BLaER1 treated with 17β-estradiol and CSF1 and Interleukin-3, amounts not matched to agents 10 nM and 100 nM (cell line): Measurements from ENCODE around the gene TSG101.

Source experiments
- H3K27ac ChIP-seq, 11 experiments: shearing (Covaris generic); formaldehyde crosslinking; 2 replicates each; pipeline ENCODE4 v1.8.1; 2022
- H3K27me3 ChIP-seq, 11 experiments: shearing (Covaris generic); formaldehyde crosslinking; 2 replicates each; pipeline ENCODE4 v1.8.1; 2022
- H3K36me3 ChIP-seq, 11 experiments: shearing (Covaris generic); formaldehyde crosslinking; 2 replicates each; pipeline ENCODE4 v1.8.1; 2022
- H3K4me1 ChIP-seq, 10 experiments: shearing (Covaris generic); formaldehyde crosslinking; 2 replicates each; pipeline ENCODE4 v1.8.1; 2022
- H3K4me2 ChIP-seq, 11 experiments: shearing (Covaris generic); formaldehyde crosslinking; 2 replicates each; pipeline ENCODE4 v1.8.1; 2022
- H3K4me3 ChIP-seq, 10 experiments: shearing (Covaris generic); formaldehyde crosslinking; 2 replicates each; pipeline ENCODE4 v1.8.1; 2022
- H3K9ac ChIP-seq, 11 experiments: shearing (Covaris generic); formaldehyde crosslinking; 2 replicates each; pipeline ENCODE4 v1.8.1; 2022
- H3K9me3 ChIP-seq, 11 experiments: shearing (Covaris generic); formaldehyde crosslinking; replicated peaks in 1 of 11; 2 replicates each; pipeline ENCODE4 v1.8.1; 2022
- H4K20me1 ChIP-seq, 11 experiments: shearing (Covaris generic); formaldehyde crosslinking; 2 replicates each; pipeline ENCODE4 v1.8.1; 2022
- Cebpa-rat ChIP-seq, 11 experiments: shearing (Covaris generic); IDR thresholded peaks; 2 replicates each; pipeline ENCODE4 v1.8.1; 2022

Gene TSG101

GRCh38 chr11:18502352-18502751, 24.4 kb downstream of the TSG101 start:
- Histone ChIP-seq H3K4me3 (no peak overlapping the region), H3K9me3 (peaks cover 0 to 10% (median 0%) of the 10 kb centered on the region in 11 experiments; a peak in 3 of 22 replicates), H3K27ac (no peak overlapping the region), H3K36me3 (peaks cover 83 to 97% (median 94%) of the 10 kb centered on the region in 11 experiments), H4K20me1 (peaks cover 0 to 3% (median 0%) of the 10 kb centered on the region in 11 experiments; a peak in 2 of 22 replicates), H3K27me3 (no peaks in the 10 kb centered on the region), H3K9ac (no peak overlapping the region), H3K4me1 (no peaks in the 10 kb centered on the region), H3K4me2 (no peak overlapping the region)
- TF ChIP-seq Cebpa-rat (IDR thresholded peaks at IDR 0.05) = no peak

GRCh38 chr11:18501629-18502028, 25.1 kb downstream of the TSG101 start:
- peaks cover 80 to 96% (median 92%) of the 10 kb centered on the region in 11 experiments for H3K36me3 ChIP-seq
- no peak overlapping the region for H3K27ac ChIP-seq
- no peaks in the 10 kb centered on the region for H3K4me1 ChIP-seq
- no peak overlapping the region for H3K4me3 ChIP-seq
- no peak for TF ChIP-seq Cebpa-rat (IDR thresholded peaks at IDR 0.05)
- H3K4me2 ChIP-seq = no peak overlapping the region
- no peaks in the 10 kb centered on the region for H3K27me3 ChIP-seq
- H3K9ac ChIP-seq = no peak overlapping the region
- no peaks in the 10 kb centered on the region; a peak in 2 of 22 replicates for H4K20me1 ChIP-seq
- H3K9me3 ChIP-seq = peaks cover 0 to 10% (median 0%) of the 10 kb centered on the region in 11 experiments; a peak in 3 of 22 replicates

GRCh38 chr11:18498039-18498438, 28.7 kb downstream of the TSG101 start:
- H3K27me3 ChIP-seq = no peaks in the 10 kb centered on the region
- peaks cover 72 to 95% (median 86%) of the 10 kb centered on the region in 11 experiments for H3K36me3 ChIP-seq
- no peak overlapping the region for H3K4me2 ChIP-seq
- H3K4me1 ChIP-seq = no peaks in the 10 kb centered on the region
- no peak for TF ChIP-seq Cebpa-rat (IDR thresholded peaks at IDR 0.05)
- H3K4me3 ChIP-seq = no peak overlapping the region
- no peak overlapping the region for H3K27ac ChIP-seq
- H3K9me3 ChIP-seq = peaks cover 0 to 10% (median 0%) of the 10 kb centered on the region in 11 experiments; a peak in 3 of 22 replicates
- no peak overlapping the region for H3K9ac ChIP-seq
- H4K20me1 ChIP-seq = peaks cover 0 to 10% (median 0%) of the 10 kb centered on the region in 11 experiments; a peak in 5 of 22 replicates

GRCh38 chr11:18495703-18496102, 31.0 kb downstream of the TSG101 start:
- Histone ChIP-seq H3K36me3 (peaks cover 55 to 95% (median 84%) of the 10 kb centered on the region in 11 experiments), H3K4me3 (no peak overlapping the region), H3K4me1 (peaks cover 0 to 8% (median 7%) of the 10 kb centered on the region in 10 experiments; a peak in 13 of 20 replicates), H3K9ac (no peak overlapping the region), H3K27ac (no peak overlapping the region), H4K20me1 (peaks cover 0 to 12% (median 0%) of the 10 kb centered on the region in 11 experiments; a peak in 6 of 22 replicates), H3K27me3 (no peaks in the 10 kb centered on the region), H3K9me3 (no peaks in the 10 kb centered on the region), H3K4me2 (no peak overlapping the region)
- no peak for TF ChIP-seq Cebpa-rat (IDR thresholded peaks at IDR 0.05)

GRCh38 chr11:18495271-18495670, 31.5 kb downstream of the TSG101 start:
- Histone ChIP-seq H3K9ac (no peak overlapping the region), H3K4me1 (peaks cover 0 to 12% (median 11%) of the 10 kb centered on the region in 10 experiments; a peak in 13 of 20 replicates), H3K4me2 (no peak overlapping the region), H4K20me1 (peaks cover 0 to 15% (median 0%) of the 10 kb centered on the region in 11 experiments; a peak in 6 of 22 replicates), H3K4me3 (no peak overlapping the region), H3K9me3 (no peaks in the 10 kb centered on the region), H3K27ac (no peak overlapping the region), H3K36me3 (peaks cover 53 to 95% (median 84%) of the 10 kb centered on the region in 11 experiments), H3K27me3 (no peaks in the 10 kb centered on the region)
- TF ChIP-seq Cebpa-rat (IDR thresholded peaks at IDR 0.05) = no peak

GRCh38 chr11:18493310-18493709, 33.4 kb downstream of the TSG101 start:
- Histone ChIP-seq H3K9ac (no peak overlapping the region), H3K36me3 (peaks cover 52 to 97% (median 86%) of the 10 kb centered on the region in 11 experiments), H3K4me3 (no peak overlapping the region), H3K9me3 (no peaks in the 10 kb centered on the region), H3K4me2 (no peak overlapping the region), H3K4me1 (peaks cover 0 to 15% (median 13%) of the 10 kb centered on the region in 10 experiments; a peak in 13 of 20 replicates), H3K27ac (no peak overlapping the region), H3K27me3 (no peaks in the 10 kb centered on the region), H4K20me1 (peaks cover 0 to 16% (median 0%) of the 10 kb centered on the region in 11 experiments; a peak in 7 of 22 replicates)
- no peak for TF ChIP-seq Cebpa-rat (IDR thresholded peaks at IDR 0.05)

- Histone ChIP-seq H3K36me3 (peaks cover 52 to 97% (median 86%) of the 10 kb centered on the region in 11 experiments), H3K27ac (no peak overlapping the region), H3K4me3 (no peak overlapping the region), H3K27me3 (no peaks in the 10 kb centered on the region), H3K4me2 (no peak overlapping the region), H3K4me1 (peaks cover 0 to 15% (median 13%) of the 10 kb centered on the region in 10 experiments; a peak in 13 of 20 replicates), H3K9me3 (no peaks in the 10 kb centered on the region; a peak in 1 of 22 replicates), H3K9ac (no peak overlapping the region), H4K20me1 (peaks cover 0 to 18% (median 0%) of the 10 kb centered on the region in 11 experiments; a peak in 7 of 22 replicates)
- no peak for TF ChIP-seq Cebpa-rat (IDR thresholded peaks at IDR 0.05)
Measured at GRCh38 chr11:18492888-18493287, 33.9 kb downstream of the TSG101 start.

- Histone ChIP-seq H3K27ac (no peak overlapping the region), H3K4me1 (peaks cover 0 to 15% (median 13%) of the 10 kb centered on the region in 10 experiments; a peak in 13 of 20 replicates), H3K36me3 (peaks cover 52 to 99% (median 87%) of the 10 kb centered on the region in 11 experiments), H3K27me3 (no peaks in the 10 kb centered on the region), H3K4me3 (no peak overlapping the region), H3K4me2 (no peak overlapping the region), H3K9me3 (peaks cover 0 to 7% (median 0%) of the 10 kb centered on the region in 11 experiments; a peak in 2 of 22 replicates), H4K20me1 (peaks cover 0 to 18% (median 0%) of the 10 kb centered on the region in 11 experiments; a peak in 7 of 22 replicates), H3K9ac (no peak overlapping the region)
- TF ChIP-seq Cebpa-rat (IDR thresholded peaks at IDR 0.05) = no peak
Measured at GRCh38 chr11:18491924-18492323, 34.8 kb downstream of the TSG101 start.

- Histone ChIP-seq H3K27ac (no peak overlapping the region), H3K4me2 (peak overlapping the region in 7 of 11 experiments; percentile 5 to 48 (median 39); a peak in 11 of 22 replicates), H3K4me3 (no peak overlapping the region), H3K9me3 (peaks cover 0 to 7% (median 0%) of the 10 kb centered on the region in 11 experiments; a peak in 2 of 22 replicates), H3K9ac (no peak overlapping the region), H3K4me1 (peaks cover 0 to 15% (median 13%) of the 10 kb centered on the region in 10 experiments; a peak in 13 of 20 replicates), H3K27me3 (no peaks in the 10 kb centered on the region), H3K36me3 (peaks cover 50 to 94% (median 83%) of the 10 kb centered on the region in 11 experiments), H4K20me1 (peaks cover 0 to 18% (median 0%) of the 10 kb centered on the region in 11 experiments; a peak in 6 of 22 replicates)
- TF ChIP-seq Cebpa-rat (IDR thresholded peaks at IDR 0.05) = no peak
Measured at GRCh38 chr11:18490736-18491485, 35.8 kb downstream of the TSG101 start.
